RWPE1 (cell line): ENCODE measurements around the gene FRMD3.

Experiments used
- CTCF ChIA-PET: fragments of 350-600 bp; sonication (Branson Sonifier 250); formaldehyde crosslinking; extraction: SDS; loops from one replicate; lab custom pipeline; 2021; lab: Yijun Ruan, JAX
- POLR2A ChIA-PET: fragments of 400-600 bp; formaldehyde crosslinking; extraction: SDS; loops from one replicate; lab custom pipeline; 2020; ENCODE audit warnings: antibody characterized with exemption; ENCODE audit not compliant: low non-redundant PET; lab: Yijun Ruan, JAX
- DNase-seq: peaks from one replicate; pipeline ENCODE4 v3.0.0; 2012; ENCODE audit warnings: low spot score
- H3K27ac ChIP-seq: fragments of 450-650 bp; 2 replicates; pipeline ENCODE4 v1.5.1; 2017
- TF ChIP-seq, protein P1 (sequence below): fragments of 450-650 bp; conservative IDR thresholded peaks from 2 replicates; pipeline ENCODE4 v1.5.1; 2017; ENCODE audit warnings: low read depth, mild to moderate bottlenecking

Gene FRMD3

GRCh38 chr9:83435301-83435700 is 102.9 kb downstream of the FRMD3 start:
- DNase-seq: no peak
- TF ChIP-seq, protein P1, sequence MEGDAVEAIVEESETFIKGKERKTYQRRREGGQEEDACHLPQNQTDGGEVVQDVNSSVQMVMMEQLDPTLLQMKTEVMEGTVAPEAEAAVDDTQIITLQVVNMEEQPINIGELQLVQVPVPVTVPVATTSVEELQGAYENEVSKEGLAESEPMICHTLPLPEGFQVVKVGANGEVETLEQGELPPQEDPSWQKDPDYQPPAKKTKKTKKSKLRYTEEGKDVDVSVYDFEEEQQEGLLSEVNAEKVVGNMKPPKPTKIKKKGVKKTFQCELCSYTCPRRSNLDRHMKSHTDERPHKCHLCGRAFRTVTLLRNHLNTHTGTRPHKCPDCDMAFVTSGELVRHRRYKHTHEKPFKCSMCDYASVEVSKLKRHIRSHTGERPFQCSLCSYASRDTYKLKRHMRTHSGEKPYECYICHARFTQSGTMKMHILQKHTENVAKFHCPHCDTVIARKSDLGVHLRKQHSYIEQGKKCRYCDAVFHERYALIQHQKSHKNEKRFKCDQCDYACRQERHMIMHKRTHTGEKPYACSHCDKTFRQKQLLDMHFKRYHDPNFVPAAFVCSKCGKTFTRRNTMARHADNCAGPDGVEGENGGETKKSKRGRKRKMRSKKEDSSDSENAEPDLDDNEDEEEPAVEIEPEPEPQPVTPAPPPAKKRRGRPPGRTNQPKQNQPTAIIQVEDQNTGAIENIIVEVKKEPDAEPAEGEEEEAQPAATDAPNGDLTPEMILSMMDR: no peak
- no peak overlapping the region for H3K27ac ChIP-seq
- ChIA-PET CTCF (no interaction called here), POLR2A (no interaction called here)

GRCh38 chr9:83434254-83434653 is 103.9 kb downstream of the FRMD3 start:
- DNase-seq: no peak
- TF ChIP-seq, protein P1: no peak
- no peak overlapping the region for H3K27ac ChIP-seq
- CTCF ChIA-PET: interaction anchor here (0.5 kb wide), 2 partner anchors 16 to 1403 kb away, joined by 3 read pairs; no protein-coding TSS in a partner anchor
- POLR2A ChIA-PET: no interaction called here

- TF ChIP-seq, protein P1: no peak
- H3K27ac ChIP-seq: no peak overlapping the region
- no peak for DNase-seq
- ChIA-PET POLR2A (no interaction called here), CTCF (interaction anchor here (0.6 kb wide), 1 partner anchor 49 kb away, joined by 3 read pairs; no protein-coding TSS in a partner anchor)
Observed at GRCh38 chr9:83433846-83434245, 104.4 kb downstream of the FRMD3 start.

GRCh38 chr9:83432877-83433550 is 105.2 kb downstream of the FRMD3 start:
- TF ChIP-seq, protein P1: no peak
- ChIA-PET CTCF (interaction anchor here (0.6 kb wide), 1 partner anchor 164 kb away, joined by 3 read pairs; no protein-coding TSS in a partner anchor), POLR2A (no interaction called here)
- no peak overlapping the region for H3K27ac ChIP-seq
- no peak for DNase-seq

- TF ChIP-seq, protein P1: no peak
- no peak for DNase-seq
- POLR2A ChIA-PET: no interaction called here
- H3K27ac ChIP-seq: no peak overlapping the region
- CTCF ChIA-PET: interaction anchor here (0.6 to 1.0 kb wide), 2 partner anchors 15 to 17 kb away, joined by 3 read pairs; no protein-coding TSS in a partner anchor
Observed at GRCh38 chr9:83432104-83432627, 106.0 kb downstream of the FRMD3 start.

DNA sequence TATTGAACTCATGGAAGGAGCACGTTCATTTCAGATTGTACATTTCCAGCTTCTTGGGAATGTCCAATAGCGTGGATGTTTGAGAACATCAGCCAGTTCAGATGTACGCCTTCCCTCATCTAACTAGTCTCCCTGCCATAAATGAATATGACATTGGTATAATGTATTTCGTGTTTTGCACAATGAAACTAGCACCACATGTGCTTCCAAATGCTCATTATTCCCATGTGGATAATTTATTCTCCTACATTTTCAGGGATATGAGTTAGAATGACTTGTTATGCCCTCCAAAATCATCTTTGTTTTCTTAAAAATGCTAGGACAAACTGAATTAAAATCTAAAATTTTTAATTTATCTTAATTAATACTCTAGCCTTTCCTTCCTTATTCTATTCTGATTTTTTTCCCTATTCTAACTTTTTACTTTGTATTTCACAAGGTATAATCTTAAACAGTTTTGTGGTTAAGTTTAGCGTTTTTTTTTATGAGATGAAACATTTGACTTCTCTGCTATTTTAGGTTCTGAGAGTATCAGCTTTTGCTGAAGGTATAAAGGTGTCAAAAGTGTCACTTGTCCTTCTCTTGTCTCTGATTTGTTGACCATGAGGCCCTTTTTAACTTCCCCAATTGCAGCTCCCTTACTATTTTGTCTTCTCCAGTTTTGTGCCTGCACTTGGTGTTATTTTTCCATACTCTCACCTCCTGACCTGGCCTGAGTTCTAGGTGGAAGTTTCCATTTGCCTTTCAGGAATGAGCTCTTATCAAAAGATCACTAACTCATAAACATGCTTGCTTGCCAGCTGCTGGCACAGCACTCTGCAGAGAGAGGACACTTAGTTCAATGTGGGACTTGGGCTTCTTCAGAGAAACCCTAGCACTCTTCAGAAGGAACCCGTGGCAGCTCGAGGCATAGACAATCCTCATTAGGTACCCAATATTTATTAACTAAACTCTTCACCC is 106.8 kb downstream of the FRMD3 start:
- TF ChIP-seq, protein P1: no peak
- H3K27ac ChIP-seq: no peak overlapping the region
- CTCF ChIA-PET: interaction anchor here (0.5 to 1.0 kb wide), 3 partner anchors 14 to 154 kb away, joined by 3 read pairs; no protein-coding TSS in a partner anchor
- POLR2A ChIA-PET: no interaction called here
- DNase-seq: no peak
